Measurements from ENCODE around the gene ETDB.
"Not testable (repeated sequence)": the region's sequence is repeated elsewhere in the genome, so short reads cannot be mapped to it uniquely, and the experiment has no call there.

ETDB gene

DNA sequence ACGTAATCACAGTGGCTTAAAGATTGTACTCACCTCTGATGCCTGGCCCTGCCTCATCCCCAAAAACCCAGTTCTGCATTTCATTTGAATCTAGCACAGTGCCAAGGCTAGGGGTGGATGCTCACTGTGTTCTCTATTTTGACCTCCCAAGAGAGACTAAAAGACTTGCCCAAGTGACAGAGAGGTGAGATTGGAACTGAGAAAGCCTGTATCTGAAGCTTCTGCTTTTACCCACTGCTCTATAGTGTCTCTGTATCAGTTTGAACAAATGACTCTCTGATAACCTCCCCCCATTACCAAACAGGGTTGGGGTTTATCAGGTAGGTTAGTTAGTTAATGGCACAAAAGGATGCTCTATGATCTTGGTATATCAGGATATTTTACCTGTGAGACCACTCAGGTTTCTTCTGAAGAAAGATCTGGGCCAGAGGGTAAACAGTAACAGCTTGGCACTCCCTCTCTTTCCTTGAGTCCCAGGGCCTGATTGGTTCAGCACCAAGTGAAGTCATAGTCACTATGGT lies at the start of gene ETDB:
TSS of gene ETDB (minus strand) at position 471 of the 521 bp plus-strand sequence. CDS start 1,265 bp downstream, outside the sequence.
- DNase-seq, result not testable (repeated sequence)

DNA sequence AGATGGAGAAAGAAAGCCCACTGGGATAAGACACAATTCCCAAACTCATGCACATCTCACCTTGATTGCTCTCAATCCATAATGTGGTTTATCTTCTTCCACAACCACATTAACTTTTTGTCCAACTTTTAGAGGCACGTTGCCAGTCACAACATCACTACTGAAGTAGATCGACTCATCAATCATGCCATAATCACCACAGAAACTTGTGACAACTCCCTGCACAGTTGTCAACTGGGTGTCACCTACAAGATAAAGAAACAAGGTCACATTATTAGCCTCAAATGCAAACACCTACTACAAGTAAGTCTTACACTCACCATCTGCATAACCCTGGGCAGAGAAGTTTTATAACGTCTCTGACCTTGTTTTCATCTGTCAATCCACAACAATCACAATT lies 49.2 kb upstream of the ETDB start:
- DNase-seq, result not testable (repeated sequence)

DNA sequence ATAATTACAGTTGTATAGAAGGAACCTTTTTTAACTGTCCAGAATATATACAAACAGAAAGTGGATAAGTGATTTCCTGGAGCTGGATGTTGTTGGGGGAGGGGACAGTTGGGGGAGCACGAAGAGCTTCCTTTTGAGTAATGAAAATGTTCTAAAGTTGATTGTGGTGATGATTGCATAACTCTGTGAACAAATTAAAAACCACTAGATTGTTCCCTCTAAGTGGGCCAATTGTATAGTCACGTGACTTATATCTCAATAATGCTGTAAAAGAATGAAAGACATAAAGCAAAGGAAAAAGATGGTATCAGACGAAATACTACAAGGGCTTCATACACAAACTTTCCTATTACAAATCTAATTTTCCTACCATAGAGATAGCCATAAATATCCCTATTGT lies 48.2 kb upstream of the ETDB start:
- no peak for DNase-seq

DNA sequence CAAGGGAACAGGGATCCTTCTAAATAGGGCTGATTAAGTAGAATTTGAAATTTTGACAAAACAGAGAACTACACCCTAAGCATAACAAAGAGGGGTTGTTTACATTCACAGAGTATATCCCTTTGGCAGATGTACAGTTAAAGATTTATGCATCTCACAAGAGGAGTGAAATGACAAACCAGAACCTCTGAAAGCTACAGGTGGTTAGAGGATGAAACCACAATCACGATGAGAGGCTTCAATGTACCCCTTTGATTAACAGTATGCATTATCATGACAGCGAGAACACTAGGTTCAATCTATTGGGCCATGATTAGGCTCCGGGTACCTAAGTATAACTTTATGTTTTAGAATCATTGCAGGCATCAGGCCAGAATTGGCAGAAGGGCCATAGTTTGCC lies 34.4 kb upstream of the ETDB start:
- DNase-seq, result not testable (repeated sequence)

DNA sequence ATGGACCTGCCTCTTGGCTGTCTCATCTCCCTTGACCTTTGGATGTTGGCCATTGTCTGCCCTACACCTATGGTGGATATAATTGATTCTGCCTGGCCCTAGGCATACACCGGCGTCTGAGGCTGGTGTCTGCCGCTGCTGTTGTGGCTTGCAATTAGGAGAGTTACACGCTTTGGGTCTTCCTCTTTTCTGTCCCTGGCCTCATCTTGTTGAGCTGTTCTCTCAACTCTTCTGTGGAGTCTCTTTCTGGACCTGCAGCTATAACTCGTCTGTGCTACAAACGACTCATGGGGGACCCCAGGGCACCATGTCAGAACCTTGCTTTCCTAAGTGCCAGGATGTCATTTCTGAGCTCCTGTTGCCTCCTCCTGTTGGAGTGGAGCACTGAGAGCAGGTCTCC lies 5.8 kb upstream of the ETDB start:
- DNase-seq, result not testable (repeated sequence)

DNA sequence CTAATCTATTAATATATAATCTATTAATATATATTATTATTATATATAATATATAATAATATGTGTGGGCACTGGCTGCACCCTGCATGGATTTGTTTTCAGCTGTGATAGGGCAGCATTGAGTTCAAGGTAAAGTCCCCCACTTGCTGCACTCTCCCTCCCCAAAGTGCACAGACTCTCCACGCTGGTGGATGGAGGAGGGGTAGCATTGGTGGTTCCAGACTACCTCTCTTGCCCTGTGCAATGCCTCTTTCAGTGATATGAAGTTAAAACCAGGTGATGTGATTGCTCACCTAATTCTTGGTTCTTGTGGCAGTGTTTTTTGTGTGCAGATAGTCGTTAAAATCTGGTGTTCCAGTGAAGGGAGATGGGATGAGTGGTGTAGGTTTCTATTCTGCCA lies 4.3 kb downstream of the ETDB start:
- DNase-seq, result not testable (repeated sequence)

DNA sequence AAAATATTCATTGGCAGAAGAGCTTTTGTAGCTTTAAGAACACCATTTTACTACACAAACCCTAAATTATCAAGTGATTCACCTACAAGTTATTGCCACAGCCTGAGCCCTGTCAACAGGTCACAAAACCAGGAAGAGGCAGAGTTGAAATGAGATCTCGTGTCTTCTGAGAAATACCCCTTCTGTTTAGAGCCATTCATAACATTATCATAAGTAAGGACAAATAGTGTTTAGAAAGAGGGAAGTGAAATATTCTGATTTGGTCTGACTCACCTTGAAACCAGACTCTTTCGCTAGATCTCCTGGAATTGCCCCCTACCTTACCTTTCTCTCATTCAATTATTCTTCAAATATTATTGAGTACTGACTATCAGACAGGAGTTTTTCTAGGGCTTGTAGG lies 5.9 kb downstream of the ETDB start:
- DNase-seq, result no peak

DNA sequence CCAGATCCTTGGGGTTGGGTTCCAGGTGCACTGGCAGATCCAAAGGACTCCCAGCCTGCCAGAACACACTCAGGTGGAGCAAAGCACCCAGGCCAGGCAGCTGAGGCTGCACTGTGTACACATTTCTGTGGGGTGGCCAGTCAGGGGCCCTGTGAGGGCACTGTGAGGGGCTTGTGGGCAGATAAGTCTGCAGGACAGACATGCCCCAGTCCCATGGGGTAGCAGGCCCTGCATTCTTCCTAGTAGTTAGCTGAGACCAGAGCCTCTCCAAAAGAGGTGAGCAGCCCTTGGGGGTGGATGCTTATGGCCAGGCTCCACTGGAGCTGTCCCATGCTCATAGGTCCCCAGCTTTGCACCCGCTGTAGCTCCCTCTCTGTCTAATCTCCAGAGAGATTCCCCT lies 7.6 kb downstream of the ETDB start:
- DNase-seq, result no peak

DNA sequence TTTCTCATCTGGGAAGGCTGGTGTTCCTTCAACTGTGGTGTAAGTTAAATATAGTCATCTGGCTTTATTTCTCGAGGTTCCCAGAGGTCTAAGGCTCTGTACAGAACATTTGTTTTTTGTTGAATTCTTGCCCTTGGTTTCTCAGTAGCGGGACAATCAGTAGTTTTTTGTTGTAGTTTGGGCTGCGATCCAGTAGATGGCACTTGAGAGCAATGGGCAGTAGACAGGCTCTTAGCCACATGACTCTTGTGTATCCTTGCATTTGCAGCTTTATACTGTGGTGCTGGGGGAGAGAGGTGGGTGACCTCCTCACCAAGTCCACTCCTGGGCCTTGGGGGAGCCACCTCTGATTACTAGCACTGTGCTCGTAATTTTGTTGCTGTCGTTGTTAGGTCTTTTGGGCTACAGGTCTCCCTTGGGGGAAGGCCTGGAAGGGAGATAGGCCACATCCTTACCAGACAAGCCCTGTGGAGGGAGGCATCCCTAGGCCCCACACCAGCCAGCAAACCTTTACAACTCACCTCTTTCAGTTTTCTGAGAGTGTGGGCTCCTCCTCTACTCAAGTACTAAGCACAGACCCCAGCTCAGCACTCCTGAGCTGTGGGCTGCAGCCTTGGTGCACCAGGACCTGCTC lies 8.1 kb downstream of the ETDB start:
- DNase-seq, result no peak

DNA sequence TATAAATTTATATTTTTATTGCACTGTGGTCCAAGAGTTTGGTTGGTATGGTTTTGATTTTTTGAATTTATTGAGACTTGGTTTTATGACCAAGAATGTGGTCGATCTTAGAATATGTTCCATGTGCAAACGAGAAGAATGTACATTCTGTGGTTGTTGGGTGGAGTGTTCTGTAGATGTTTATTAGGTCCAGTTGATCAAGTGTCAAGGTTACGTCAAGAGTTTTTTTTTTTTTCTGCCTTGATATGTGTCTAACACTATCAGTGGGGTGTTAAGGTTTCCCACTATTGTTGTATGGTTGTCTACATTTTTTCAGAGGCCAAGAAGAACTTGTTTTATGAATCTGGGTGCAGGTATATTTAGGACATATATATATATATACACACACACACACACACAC lies 10.8 kb downstream of the ETDB start:
- no peak for DNase-seq

DNA sequence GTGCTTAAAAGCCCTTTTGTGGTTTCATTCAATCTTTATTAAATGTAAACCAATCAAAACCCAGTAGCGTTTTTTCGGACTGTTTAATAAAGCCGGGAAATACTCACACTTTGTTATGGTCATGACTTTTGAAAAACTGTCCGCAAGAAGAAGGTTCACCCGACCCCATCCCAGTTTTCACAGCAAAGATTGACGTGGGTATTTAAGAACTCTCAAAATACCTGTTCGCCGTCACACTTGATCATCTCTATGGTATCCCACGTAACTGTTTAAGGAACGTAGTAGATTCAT lies 20.9 kb downstream of the ETDB start:
- DNase-seq, result no peak

DNA sequence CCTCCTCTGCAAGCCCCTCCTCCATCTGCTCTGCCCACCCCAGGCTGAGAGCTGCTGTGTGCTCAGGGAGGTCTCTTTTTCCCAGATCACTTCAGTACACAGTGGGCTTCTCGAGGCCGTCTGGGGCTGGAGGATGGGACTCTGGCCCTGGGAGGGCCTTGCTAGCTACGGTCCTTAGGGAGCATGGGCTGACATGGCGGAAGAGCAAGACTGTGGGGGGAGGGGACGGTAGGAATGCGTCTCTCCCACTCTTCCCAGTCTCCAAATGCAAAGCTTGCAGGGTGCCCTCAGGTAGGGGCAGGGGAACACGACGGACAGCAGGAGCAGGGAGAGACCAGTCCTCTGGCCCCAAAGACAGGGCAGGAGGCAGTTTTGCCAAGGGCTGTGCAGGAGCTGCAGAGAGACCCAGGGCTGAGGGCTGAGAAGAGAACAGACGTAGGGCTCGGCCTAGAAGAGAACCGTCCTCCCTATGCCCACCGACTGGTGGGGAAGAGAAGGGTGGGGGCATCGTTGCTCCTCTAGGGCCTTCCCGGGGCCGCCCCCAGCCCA lies 23.1 kb downstream of the ETDB start:
- DNase-seq, result not testable (repeated sequence)

DNA sequence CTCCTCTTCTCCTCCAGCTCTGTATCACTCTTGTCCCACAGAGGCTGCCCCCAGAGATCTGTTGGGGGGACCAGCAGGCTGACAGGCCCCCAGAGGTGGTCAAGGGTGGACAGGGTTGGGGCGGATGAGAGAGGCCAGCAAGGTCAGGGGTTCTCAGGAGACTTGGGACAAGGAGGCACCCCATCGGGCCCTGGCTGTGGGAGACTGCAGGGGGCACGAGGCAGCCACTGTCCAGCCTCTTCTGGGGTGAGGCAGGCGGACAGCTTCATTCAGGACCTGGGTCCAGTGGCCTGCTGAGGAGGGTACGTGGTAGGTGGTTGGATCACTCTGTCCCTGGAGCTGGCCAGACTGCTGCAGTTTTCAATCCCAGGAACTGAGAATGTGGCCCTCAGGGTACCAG lies 24.6 kb downstream of the ETDB start:
- DNase-seq, result no peak

DNA sequence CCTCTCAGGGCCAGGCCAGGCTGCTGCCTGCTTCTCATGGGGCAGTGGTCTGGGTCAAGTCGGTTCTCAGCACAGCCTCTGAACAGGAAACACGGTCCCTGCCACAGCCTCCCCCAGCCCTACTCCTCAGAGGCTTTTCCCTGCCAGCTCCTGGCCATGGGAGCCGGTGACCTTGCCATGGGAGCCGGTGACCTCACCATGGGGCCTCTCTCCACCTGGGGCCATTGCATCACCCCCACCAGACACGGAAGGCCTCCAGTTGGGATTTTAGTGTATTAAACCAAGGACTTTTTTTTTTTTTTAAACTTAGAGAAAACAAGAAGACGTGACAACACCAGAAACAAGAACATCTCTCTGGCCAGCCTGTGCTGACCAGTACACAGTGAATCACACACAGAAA lies 25.6 kb downstream of the ETDB start:
- DNase-seq, result no peak

DNA sequence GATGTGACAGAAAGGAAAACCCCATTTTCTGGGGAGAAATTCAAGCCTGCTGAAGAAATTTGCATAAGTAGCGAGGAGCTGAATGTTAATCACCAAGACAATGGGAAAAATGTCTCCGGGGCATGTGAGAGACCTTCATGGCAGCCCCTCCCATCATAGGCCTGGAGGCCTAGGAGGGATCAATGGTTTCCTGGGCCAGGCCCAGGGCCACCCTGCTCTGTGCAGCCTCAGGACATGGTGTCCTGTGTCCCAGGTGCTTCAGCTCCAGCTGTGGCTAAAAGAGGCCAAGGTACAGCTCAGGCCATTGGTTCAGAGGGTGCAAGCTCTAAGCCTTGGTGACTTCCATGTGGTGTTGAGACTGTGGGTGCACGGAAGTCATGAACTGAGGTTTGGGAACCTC lies 31.2 kb downstream of the ETDB start:
- no peak for DNase-seq

DNA sequence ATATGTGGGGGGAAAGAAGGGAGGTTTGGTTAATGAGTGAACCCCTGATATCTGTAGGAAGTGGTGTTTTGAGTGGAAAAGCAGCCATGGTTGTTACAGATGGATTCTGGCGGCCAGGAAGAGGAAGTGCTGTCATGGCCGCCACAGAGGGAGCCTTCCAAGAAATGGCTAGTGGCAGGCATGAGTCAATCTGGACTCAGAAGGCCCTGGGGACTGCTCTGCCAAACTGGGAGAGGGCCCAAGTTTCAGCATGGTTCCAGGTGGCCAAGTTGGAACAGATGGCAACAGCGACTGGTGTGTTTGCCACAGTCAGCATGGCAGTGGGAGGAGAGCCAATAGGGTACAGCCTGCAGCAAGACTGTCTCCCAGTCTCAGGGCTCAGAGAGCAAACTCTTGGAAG lies 32.5 kb downstream of the ETDB start:
- DNase-seq, result no peak

DNA sequence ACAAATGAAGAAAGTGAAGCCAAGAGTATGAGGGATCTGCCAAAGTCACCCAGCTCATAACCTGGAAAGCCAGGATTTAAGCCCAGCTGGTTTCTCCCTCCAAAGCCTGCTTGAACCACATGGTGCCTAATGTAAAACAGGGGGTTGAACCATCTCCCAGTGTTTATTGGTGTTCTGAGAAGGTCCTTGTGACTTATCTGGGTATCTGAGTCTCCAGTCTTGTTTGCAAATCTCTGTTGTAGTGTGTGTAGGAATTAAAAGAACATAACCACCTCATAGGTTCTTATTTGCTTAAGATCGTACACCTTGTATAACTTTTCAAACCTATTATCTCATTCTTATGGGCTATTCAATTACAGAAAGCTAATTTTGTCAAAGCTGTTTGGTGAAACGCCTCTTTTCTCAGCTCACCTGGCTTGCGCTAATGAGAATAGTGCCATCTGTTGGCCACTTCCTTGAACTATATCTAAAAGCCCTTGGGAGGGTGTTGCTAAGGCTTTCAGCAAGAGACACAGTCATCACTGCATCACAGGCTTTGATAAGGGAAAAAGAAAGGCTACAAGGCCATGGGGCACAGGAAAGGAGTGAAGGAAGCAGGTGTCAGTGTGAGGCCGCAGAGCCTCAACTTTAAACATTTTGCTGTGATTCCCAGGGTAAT lies 34.0 kb downstream of the ETDB start:
- DNase-seq, result peak; percentile 75

DNA sequence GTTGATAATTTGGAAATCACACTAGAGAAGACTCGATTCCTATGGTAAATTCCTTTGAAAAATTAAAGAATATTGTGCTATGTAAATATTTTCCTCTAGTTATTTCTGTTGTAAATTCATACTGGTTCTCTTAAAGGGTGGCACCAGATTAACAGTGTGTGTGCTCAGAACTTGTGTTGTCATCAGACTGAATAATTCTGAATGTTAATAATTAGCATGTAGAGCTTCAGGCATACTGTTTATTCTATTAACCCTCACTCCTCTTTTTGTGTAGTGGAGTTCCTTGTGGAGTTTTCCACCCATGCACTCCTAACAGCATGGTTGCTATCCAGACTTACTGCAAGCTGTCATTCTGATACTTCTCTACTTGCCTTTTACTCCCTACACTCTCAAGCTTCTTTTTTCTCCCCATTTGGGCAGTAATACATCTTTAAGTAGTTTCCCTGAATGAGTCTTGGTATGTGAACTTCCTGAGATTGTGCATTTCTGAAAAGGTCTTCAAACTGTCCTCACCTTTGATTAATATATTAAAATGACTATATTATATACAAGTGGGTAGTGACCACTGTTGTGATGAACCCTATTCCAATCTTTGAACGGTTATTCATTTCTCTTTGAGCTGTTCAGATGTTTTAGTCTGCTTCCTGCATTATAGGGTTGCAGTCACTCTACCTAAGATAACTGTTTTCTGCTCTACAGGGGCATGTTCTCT lies 38.5 kb downstream of the ETDB start:
- no peak for DNase-seq

Measured in NCI-H774 (cell line).